HepG2 (cell line): ENCODE results near the gene AEBP1. TPM values are rescaled to one million over a fixed set of nuclear protein-coding genes. Genes with fewer than 3 reads are reported as not detected.

ENCODE experiments used
- AGO2 ChIP-seq: fragments of 200-400 bp; formaldehyde crosslinking; optimal IDR thresholded peaks from 2 replicates; pipeline ENCODE3; 2017; ENCODE audit warnings: mild to moderate bottlenecking, low read depth, low read length, moderate library complexity
- FOXO1 ChIP-seq: sonication (generic); formaldehyde crosslinking; IDR thresholded peaks from 2 replicates; pipeline ENCODE4 v1.4.0; 2020; ENCODE audit warnings: missing genetic modification reagents
- MAZ ChIP-seq, 2 experiments: sonication (generic) in 1 of 2; formaldehyde crosslinking in 1 of 2; IDR thresholded peaks; 2 replicates each; pipeline versions ENCODE4 v1.5.0 to v1.6.1; 2012 to 2020; ENCODE audit warnings: low read depth in 2 of 2, mild to moderate bottlenecking in 2 of 2, borderline replicate concordance in 1 of 2, improper control_type of control experiment in 1 of 2, low read length in 1 of 2, missing genetic modification reagents in 1 of 2, moderate library complexity in 1 of 2
- NFIC ChIP-seq: IDR thresholded peaks from 2 replicates; pipeline ENCODE4 v1.6.1; 2012; ENCODE audit warnings: mild to moderate bottlenecking, low read length, inconsistent platforms
- PCBP1 ChIP-seq: fragments of 200-400 bp; formaldehyde crosslinking; IDR thresholded peaks from 2 replicates; pipeline ENCODE4 v1.6.1; 2017; ENCODE audit warnings: mild to moderate bottlenecking, low read depth, low read length, borderline replicate concordance
- RAD51 ChIP-seq: fragments of 450-650 bp; IDR thresholded peaks from 2 replicates; pipeline ENCODE4 v1.6.1; 2016; ENCODE audit warnings: borderline replicate concordance
- RFXAP ChIP-seq: sonication (generic); formaldehyde crosslinking; IDR thresholded peaks from 2 replicates; pipeline ENCODE4 v1.4.0; 2020; ENCODE audit warnings: missing genetic modification reagents, borderline replicate concordance
- SIN3A ChIP-seq: IDR thresholded peaks from 2 replicates; pipeline ENCODE4 v1.6.1; 2011; ENCODE audit warnings: low read depth, mild to moderate bottlenecking, control low read depth, low read length, borderline replicate concordance
- SRF ChIP-seq: IDR thresholded peaks from 2 replicates; pipeline ENCODE4 v1.6.1; 2011; ENCODE audit warnings: mild to moderate bottlenecking, low read depth, low read length, moderate library complexity
- SUZ12 ChIP-seq: fragments of 150-350 bp; IDR thresholded peaks from 2 replicates; pipeline ENCODE4 v1.6.1; 2014; ENCODE audit warnings: low read depth, low read length
- SYNCRIP ChIP-seq: fragments of 200-400 bp; formaldehyde crosslinking; IDR thresholded peaks from 2 replicates; pipeline ENCODE4 v1.6.1; 2018; ENCODE audit warnings: mild to moderate bottlenecking, low read depth, low read length; ENCODE audit not compliant: insufficient read depth
- ZFY ChIP-seq: sonication (generic); formaldehyde crosslinking; IDR thresholded peaks from 2 replicates; pipeline ENCODE4 v1.4.0; 2020; ENCODE audit warnings: missing genetic modification reagents
- ZNF253 ChIP-seq: sonication (generic); formaldehyde crosslinking; IDR thresholded peaks from 2 replicates; pipeline ENCODE4 v1.8.0; 2022; ENCODE audit warnings: mild to moderate bottlenecking, missing genetic modification reagents, borderline replicate concordance
- ZNF292 ChIP-seq: sonication (generic); formaldehyde crosslinking; IDR thresholded peaks from 2 replicates; pipeline ENCODE4 v1.8.1; 2022; ENCODE audit warnings: mild to moderate bottlenecking, low read depth, missing genetic modification reagents, borderline replicate concordance
- ZNF3 ChIP-seq: IDR thresholded peaks from 2 replicates; pipeline ENCODE4 v1.7.0; 2017; ENCODE audit warnings: inconsistent platforms
- ZNF644 ChIP-seq: IDR thresholded peaks from 2 replicates; pipeline ENCODE4 v1.6.1; 2016; ENCODE audit warnings: low read depth
- ZNF678 ChIP-seq: sonication (generic); formaldehyde crosslinking; IDR thresholded peaks from 2 replicates; pipeline ENCODE4 v1.4.0; 2020; ENCODE audit warnings: mild to moderate bottlenecking, missing genetic modification reagents
- ZNF709 ChIP-seq: sonication (generic); formaldehyde crosslinking; IDR thresholded peaks from 2 replicates; pipeline ENCODE4 v1.5.0; 2020; ENCODE audit warnings: mild to moderate bottlenecking, missing genetic modification reagents
- ZNF746 ChIP-seq: sonication (generic); formaldehyde crosslinking; IDR thresholded peaks from 2 replicates; pipeline ENCODE4 v1.8.0; 2022; ENCODE audit warnings: mild to moderate bottlenecking, missing genetic modification reagents
- polyA plus RNA-seq, 8 experiments: library from polyadenylated mRNA; depleted of rRNA in 3 of 8; stranded (reverse) in 7 of 8; unstranded in 1 of 8; fragments of >200 nt; fragmentation: Illumina TruSeq in 4 of 8; extraction: Trizol in 4 of 8; gene quantifications; 2 replicates each; pipeline versions ENCODE4 v1.2.1 to v1.2.3, GENCODE V29; 2011 to 2016; ENCODE audit warnings: low read depth in 4 of 8, missing spikeins in 1 of 8, mixed read lengths in 1 of 8; ENCODE audit not compliant: insufficient read depth in 1 of 8
- total RNA-seq, 5 experiments: library from RNA; depleted of rRNA; stranded (reverse); fragments of >200 nt; fragmentation: Illumina TruSeq; extraction: Trizol; gene quantifications; 2 replicates each; pipeline ENCODE4 v1.2.3, GENCODE V29; 2016; ENCODE audit warnings: low read depth in 1 of 5
- TF ChIP-seq, protein P1 (sequence below): sonication (generic); formaldehyde crosslinking; IDR thresholded peaks from 2 replicates; pipeline ENCODE4 v1.5.0; 2020; ENCODE audit warnings: missing genetic modification reagents, mild to moderate bottlenecking, borderline replicate concordance
- TF ChIP-seq, protein P2 (sequence below): sonication (generic); formaldehyde crosslinking; IDR thresholded peaks from 2 replicates; pipeline ENCODE4 v1.4.0; 2020; ENCODE audit warnings: missing genetic modification reagents, borderline replicate concordance
- TF ChIP-seq, protein P3 (sequence below): sonication (generic); formaldehyde crosslinking; IDR thresholded peaks from 2 replicates; pipeline ENCODE4 v1.5.0; 2020; ENCODE audit warnings: missing genetic modification reagents
- TF ChIP-seq, protein P4 (sequence below): sonication (generic); formaldehyde crosslinking; IDR thresholded peaks from 2 replicates; pipeline ENCODE4 v1.4.0; 2020; ENCODE audit warnings: missing genetic modification reagents

AEBP1 gene
- total and polyA plus RNA-seq, 2 of the 13 experiments (the other 11 are each of a cell fraction or from before 2014, with no cell fraction given): 0.22 to 0.55 TPM

DNA sequence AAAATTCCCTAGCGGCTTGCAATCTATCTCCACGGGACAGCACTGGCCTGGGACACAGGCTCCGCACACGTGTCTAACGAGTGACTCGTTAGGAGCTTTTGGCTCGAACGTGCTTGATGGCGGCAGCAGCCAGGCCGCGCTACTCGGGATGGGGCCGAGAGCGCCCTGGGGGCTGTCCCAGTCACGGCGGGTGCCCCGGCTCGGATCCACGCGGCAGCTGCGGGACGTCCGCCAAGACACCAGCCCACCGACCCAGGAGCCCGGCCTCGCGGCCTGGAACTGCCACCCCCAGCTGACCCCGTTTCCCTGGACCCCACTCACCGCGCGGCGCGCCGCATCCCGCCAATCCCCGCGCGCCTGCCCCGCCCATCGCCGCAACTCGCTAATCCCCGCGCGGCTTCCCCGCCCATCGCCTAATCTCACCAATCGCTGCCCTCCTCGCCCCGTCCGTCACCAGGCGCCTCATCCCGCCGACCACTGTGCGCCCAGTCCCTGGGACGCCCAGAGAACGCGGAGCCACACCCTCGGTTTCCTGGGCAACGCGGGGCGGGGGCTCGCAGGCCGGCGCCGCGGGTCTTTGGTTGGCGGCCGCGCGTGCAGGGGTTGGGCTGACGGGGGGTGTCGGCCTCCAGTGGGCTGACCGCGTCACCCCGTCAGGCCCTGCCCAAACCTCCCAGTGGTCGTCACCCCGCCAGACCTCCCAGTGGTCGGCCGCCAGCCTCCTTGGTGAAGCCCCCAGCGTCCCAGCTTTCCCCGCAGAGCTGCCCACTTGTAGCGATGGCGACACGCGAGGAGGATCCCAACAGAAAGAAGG is 19.3 kb downstream of the AEBP1 start, which contains the start of gene POLD2 (continued):
- TF ChIP-seq, protein P1, sequence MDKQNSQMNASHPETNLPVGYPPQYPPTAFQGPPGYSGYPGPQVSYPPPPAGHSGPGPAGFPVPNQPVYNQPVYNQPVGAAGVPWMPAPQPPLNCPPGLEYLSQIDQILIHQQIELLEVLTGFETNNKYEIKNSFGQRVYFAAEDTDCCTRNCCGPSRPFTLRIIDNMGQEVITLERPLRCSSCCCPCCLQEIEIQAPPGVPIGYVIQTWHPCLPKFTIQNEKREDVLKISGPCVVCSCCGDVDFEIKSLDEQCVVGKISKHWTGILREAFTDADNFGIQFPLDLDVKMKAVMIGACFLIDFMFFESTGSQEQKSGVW (CRISPR knock-in tag): no peak
- no peak for TF ChIP-seq NFIC
- TF ChIP-seq SRF: no peak
- no peak for TF ChIP-seq RAD51
- TF ChIP-seq FOXO1: peak; percentile 46; the same call in 1 of the 2 replicates
- peak; percentile 92; the same call in 1 of the 2 replicates for TF ChIP-seq ZNF709
- no peak for TF ChIP-seq MAZ (IDR thresholded peaks at IDR 0.05; ENCODE audit: borderline replicate concordance, low read depth, low read length)
- peak; percentile 62 for TF ChIP-seq MAZ (CRISPR knock-in tag; IDR thresholded peaks at IDR 0.05; ENCODE audit: low read depth)
- no peak for TF ChIP-seq ZNF3 (CRISPR knock-in tag)
- 0 out of 2 replicates have a peak, but pooled peaks have one; percentile 35 for TF ChIP-seq PCBP1
- 0 out of 2 replicates have a peak, but pooled peaks have one; percentile 62 for TF ChIP-seq ZNF253 (CRISPR knock-in tag)
- peak; percentile 74; the same call in 1 of the 2 replicates for TF ChIP-seq SIN3A
- TF ChIP-seq ZFY (CRISPR knock-in tag): peak; percentile 96
- 0 out of 2 replicates have a peak, but pooled peaks have one; percentile 22 for TF ChIP-seq ZNF746 (CRISPR knock-in tag)
- no peak for TF ChIP-seq SUZ12
- TF ChIP-seq SYNCRIP: no peak
- TF ChIP-seq, protein P2, sequence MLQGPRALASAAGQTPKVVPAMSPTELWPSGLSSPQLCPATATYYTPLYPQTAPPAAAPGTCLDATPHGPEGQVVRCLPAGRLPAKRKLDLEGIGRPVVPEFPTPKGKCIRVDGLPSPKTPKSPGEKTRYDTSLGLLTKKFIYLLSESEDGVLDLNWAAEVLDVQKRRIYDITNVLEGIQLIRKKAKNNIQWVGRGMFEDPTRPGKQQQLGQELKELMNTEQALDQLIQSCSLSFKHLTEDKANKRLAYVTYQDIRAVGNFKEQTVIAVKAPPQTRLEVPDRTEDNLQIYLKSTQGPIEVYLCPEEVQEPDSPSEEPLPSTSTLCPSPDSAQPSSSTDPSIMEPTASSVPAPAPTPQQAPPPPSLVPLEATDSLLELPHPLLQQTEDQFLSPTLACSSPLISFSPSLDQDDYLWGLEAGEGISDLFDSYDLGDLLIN (CRISPR knock-in tag): no peak
- TF ChIP-seq, protein P3, sequence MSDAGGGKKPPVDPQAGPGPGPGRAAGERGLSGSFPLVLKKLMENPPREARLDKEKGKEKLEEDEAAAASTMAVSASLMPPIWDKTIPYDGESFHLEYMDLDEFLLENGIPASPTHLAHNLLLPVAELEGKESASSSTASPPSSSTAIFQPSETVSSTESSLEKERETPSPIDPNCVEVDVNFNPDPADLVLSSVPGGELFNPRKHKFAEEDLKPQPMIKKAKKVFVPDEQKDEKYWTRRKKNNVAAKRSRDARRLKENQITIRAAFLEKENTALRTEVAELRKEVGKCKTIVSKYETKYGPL (CRISPR knock-in tag): no peak
- TF ChIP-seq RFXAP (CRISPR knock-in tag): peak; percentile 91
- TF ChIP-seq, protein P4, sequence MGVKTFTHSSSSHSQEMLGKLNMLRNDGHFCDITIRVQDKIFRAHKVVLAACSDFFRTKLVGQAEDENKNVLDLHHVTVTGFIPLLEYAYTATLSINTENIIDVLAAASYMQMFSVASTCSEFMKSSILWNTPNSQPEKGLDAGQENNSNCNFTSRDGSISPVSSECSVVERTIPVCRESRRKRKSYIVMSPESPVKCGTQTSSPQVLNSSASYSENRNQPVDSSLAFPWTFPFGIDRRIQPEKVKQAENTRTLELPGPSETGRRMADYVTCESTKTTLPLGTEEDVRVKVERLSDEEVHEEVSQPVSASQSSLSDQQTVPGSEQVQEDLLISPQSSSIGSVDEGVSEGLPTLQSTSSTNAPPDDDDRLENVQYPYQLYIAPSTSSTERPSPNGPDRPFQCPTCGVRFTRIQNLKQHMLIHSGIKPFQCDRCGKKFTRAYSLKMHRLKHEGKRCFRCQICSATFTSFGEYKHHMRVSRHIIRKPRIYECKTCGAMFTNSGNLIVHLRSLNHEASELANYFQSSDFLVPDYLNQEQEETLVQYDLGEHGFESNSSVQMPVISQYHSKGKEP (CRISPR knock-in tag): no peak
- TF ChIP-seq ZNF644 (CRISPR knock-in tag): no peak
- peak; percentile 39 for TF ChIP-seq AGO2
- 0 out of 2 replicates have a peak, but pooled peaks have one; percentile 74 for TF ChIP-seq ZNF678 (CRISPR knock-in tag)
- no peak for TF ChIP-seq ZNF292 (CRISPR knock-in tag)
